HCT116 (cell line): ENCODE results near the gene VAT1. TPM values are rescaled to one million over a fixed set of nuclear protein-coding genes. Genes with fewer than 3 reads are reported as not detected.

Source experiments
- ATAC-seq: fragments of 200-7000 bp; cut with Tn5 transposase; 2 replicates; pipeline ENCODE4 v1.9.1; 2020; ENCODE audit warnings: mild to moderate bottlenecking, moderate library complexity
- BruUV-seq: library from RNA; stranded (reverse); fragments of 400-500 nt; replicated peaks from 2 replicates; lab custom pipeline; 2021; lab: Mats Ljungman, UMichigan
- CTCF ChIA-PET: fragments of 300-600 bp; sonication (Branson Sonifier 250); formaldehyde crosslinking; loops from one replicate; lab custom pipeline; 2021; ENCODE audit warnings: antibody characterized with exemption; lab: Charles Lee
- POLR2A ChIA-PET: fragments of 300-600, 350-600 bp; sonication (Branson Sonifier 250); formaldehyde crosslinking; loops from one replicate; lab custom pipeline; 2021; ENCODE audit warnings: antibody characterized with exemption; lab: Charles Lee
- RAD21 ChIA-PET, 2 experiments: fragments of 300-600 bp; sonication (Branson Sonifier 250); formaldehyde crosslinking; loops; one replicate each; lab custom pipeline; 2023; ENCODE audit warnings: low total read pairs in 2 of 2; ENCODE audit not compliant: uncharacterized antibody in 2 of 2, unreplicated experiment in 2 of 2, low non-redundant PET in 1 of 2; lab: Charles Lee
- DNase-seq: peaks from one replicate; pipeline ENCODE4 v3.0.0-alpha.2; 2010; ENCODE audit warnings: low read depth, low spot score
- H2AFZ ChIP-seq: fragments of 200-600 bp; shearing (Covaris generic), sonication (generic); 2 replicates; pipeline ENCODE4 v1.6.1; 2017; ENCODE audit warnings: low read depth, mixed run types, mixed read lengths, antibody characterized with exemption, low read length; ENCODE audit not compliant: poor library complexity, severe bottlenecking
- H3K27ac ChIP-seq: 2 replicates; pipeline ENCODE4 v1.5.1; 2012; ENCODE audit warnings: low read depth, low read length
- H3K27me3 ChIP-seq: fragments of 200-600 bp; sonication (generic); 2 replicates; pipeline ENCODE4 v1.6.1; 2016; ENCODE audit warnings: mixed run types, low read length, mixed read lengths; ENCODE audit not compliant: insufficient read depth
- H3K36me3 ChIP-seq, 2 experiments: fragments of 200-500 bp in 1 of 2; fragments of 200-600 bp in 1 of 2; sonication (Bioruptor generic) in 1 of 2; sonication (generic) in 1 of 2; 2 replicates each; pipeline versions ENCODE4 v1.5.1 to v1.6.1; 2014 to 2016; ENCODE audit warnings: low read length in 2 of 2, inconsistent platforms in 1 of 2, mixed read lengths in 1 of 2, mixed run types in 1 of 2; ENCODE audit not compliant: insufficient read depth in 2 of 2, control insufficient read depth in 1 of 2
- H3K4me1 ChIP-seq, 2 experiments: fragments of 200-600 bp in 1 of 2; sonication (generic) in 1 of 2; 2 replicates each; pipeline versions ENCODE4 v1.5.1 to v1.6.1; 2012 to 2017; ENCODE audit warnings: low read length in 2 of 2, inconsistent platforms in 1 of 2, mild to moderate bottlenecking in 1 of 2, mixed read lengths in 1 of 2, mixed run types in 1 of 2, moderate library complexity in 1 of 2; ENCODE audit not compliant: insufficient read depth in 2 of 2, control insufficient read depth in 1 of 2
- H3K4me2 ChIP-seq: fragments of 200-600 bp; sonication (generic); 2 replicates; pipeline ENCODE4 v1.6.1; 2017; ENCODE audit warnings: mixed run types, low read length, mixed read lengths
- H3K4me3 ChIP-seq, 2 experiments: fragments of 200-600 bp in 1 of 2; sonication (generic) in 1 of 2; replicated peaks in 1 of 2; 2 replicates each; pipeline ENCODE4 v1.5.1; 2011 to 2016; ENCODE audit warnings: low read length in 2 of 2, control low read depth in 1 of 2, low read depth in 1 of 2, mild to moderate bottlenecking in 1 of 2, mixed read lengths in 1 of 2, mixed run types in 1 of 2
- H3K79me2 ChIP-seq: fragments of 200-600 bp; sonication (generic); 2 replicates; pipeline ENCODE4 v1.6.1; 2017; ENCODE audit warnings: mild to moderate bottlenecking, mixed run types, low read length, moderate library complexity, mixed read lengths; ENCODE audit not compliant: insufficient read depth
- H3K9ac ChIP-seq: fragments of 200-600 bp; sonication (generic); 2 replicates; pipeline ENCODE4 v1.6.1; 2016; ENCODE audit warnings: low read length, mixed read lengths
- H3K9me2 ChIP-seq: fragments of 200-600 bp; sonication (generic), shearing (Covaris generic); 2 replicates; pipeline ENCODE4 v1.6.1; 2017; ENCODE audit warnings: mixed run types, mild to moderate bottlenecking, moderate library complexity; ENCODE audit not compliant: insufficient read depth
- H3K9me3 ChIP-seq, 2 experiments: fragments of 200-500 bp in 1 of 2; fragments of 200-600 bp in 1 of 2; sonication (Bioruptor generic) in 1 of 2; sonication (generic) in 1 of 2; 2 replicates each; pipeline ENCODE4 v1.6.1; 2014 to 2017; ENCODE audit warnings: low read length in 2 of 2, mixed read lengths in 2 of 2, inconsistent platforms in 1 of 2, low read depth in 1 of 2, mild to moderate bottlenecking in 1 of 2, mixed run types in 1 of 2, moderate library complexity in 1 of 2; ENCODE audit not compliant: control insufficient read depth in 1 of 2, insufficient read depth in 1 of 2
- H4K20me1 ChIP-seq: fragments of 200-600 bp; sonication (generic), shearing (Covaris generic); 2 replicates; pipeline ENCODE4 v1.6.1; 2017; ENCODE audit warnings: mixed run types, mild to moderate bottlenecking, moderate library complexity; ENCODE audit not compliant: insufficient read depth
- RAD21 ChIP-seq: IDR thresholded peaks from 2 replicates; pipeline ENCODE4 v1.6.1; 2012; ENCODE audit warnings: low read depth, mild to moderate bottlenecking
- SIN3A ChIP-seq: IDR thresholded peaks from 2 replicates; pipeline ENCODE4 v1.6.1; 2012; ENCODE audit warnings: low read depth
- SP1 ChIP-seq: IDR thresholded peaks from 2 replicates; pipeline ENCODE4 v1.6.1; 2012; ENCODE audit warnings: low read depth
- SRF ChIP-seq: IDR thresholded peaks from 2 replicates; pipeline ENCODE4 v1.6.1; 2012; ENCODE audit warnings: low read depth
- TCF7L2 ChIP-seq: IDR thresholded peaks from 2 replicates; pipeline ENCODE4 v1.7.0; 2011; ENCODE audit warnings: borderline replicate concordance, inconsistent platforms; ENCODE audit not compliant: insufficient read depth, insufficient read length; ENCODE audit errors: extremely low read depth
- ZFX ChIP-seq: fragments of 450-650 bp; IDR thresholded peaks from 2 replicates; pipeline ENCODE4 v1.6.1; 2017
- ZNF274 ChIP-seq: fragments of 200-500 bp; sonication (Bioruptor generic); IDR thresholded peaks from 2 replicates; pipeline ENCODE4 v1.6.1; 2014; ENCODE audit warnings: mild to moderate bottlenecking, low read depth, low read length, inconsistent platforms
- intact Hi-C: fragments of 100-400 bp; cut with micrococcal nuclease; formaldehyde crosslinking; loops from 2 replicates; pipeline ENCODE4 v1.10.0; 2022
- total RNA-seq: library from RNA; stranded (reverse); gene quantifications from one replicate; pipeline ENCODE4 v1.2.1, GENCODE V29; 2021; ENCODE audit not compliant: unreplicated experiment
- TF ChIP-seq, protein P1 (sequence below): IDR thresholded peaks from 2 replicates; pipeline ENCODE4 v1.6.1; 2012
- TF ChIP-seq, protein P2 (sequence below): IDR thresholded peaks from 2 replicates; pipeline ENCODE4 v1.6.1; 2011; ENCODE audit warnings: mild to moderate bottlenecking, low read length, moderate library complexity; ENCODE audit not compliant: insufficient replicate concordance; ENCODE audit errors: extremely low read depth
- TF ChIP-seq, protein P3 (sequence below): IDR thresholded peaks from 2 replicates; pipeline ENCODE4 v1.6.1; 2012; ENCODE audit warnings: low read depth

VAT1 gene
- total RNA-seq, 1 experiment from 2014 or later, result 197 TPM

DNA sequence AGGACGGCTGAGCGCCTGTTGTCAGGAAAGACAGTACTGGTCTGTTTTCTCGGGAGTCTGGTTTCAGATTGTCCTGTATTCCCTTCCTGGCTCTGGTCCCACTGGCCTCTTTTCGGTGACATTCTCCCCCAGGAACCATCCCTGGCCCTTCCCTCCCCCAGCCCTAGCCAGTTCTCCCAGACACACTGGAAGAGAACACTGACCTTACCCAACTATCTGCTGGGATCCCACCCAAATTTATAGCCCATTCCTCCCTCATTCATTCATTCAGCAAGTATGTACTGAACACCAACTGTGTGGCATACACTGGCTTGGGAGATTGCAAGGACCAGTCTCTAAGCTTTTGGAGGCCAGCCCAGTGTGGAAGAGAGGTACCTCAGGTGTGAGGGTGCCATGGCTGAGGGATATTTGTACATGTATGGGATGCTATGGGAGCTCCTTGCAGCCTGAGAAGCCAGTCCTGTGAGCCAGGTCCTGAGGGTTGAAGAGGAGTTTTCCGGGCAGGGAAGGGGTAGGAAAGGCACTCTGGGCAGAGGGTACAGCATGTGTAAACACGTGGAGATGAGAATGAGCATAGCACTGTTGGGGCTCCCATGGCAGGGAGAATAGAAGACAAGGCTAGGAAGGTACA, 8.1 kb upstream of the VAT1 start:
- Histone ChIP-seq H3K9me3 (no peaks in the 10 kb centered on the region), H2AFZ (no peak overlapping the region), H3K4me3 (no peak overlapping the region), H4K20me1 (no peaks in the 10 kb centered on the region), H3K36me3 (no peaks in the 10 kb centered on the region), H3K4me1 (no peaks in the 10 kb centered on the region; a peak in 1 of 4 replicates), H3K27ac (no peak overlapping the region), H3K27me3 (no peaks in the 10 kb centered on the region), H3K9ac (no peak overlapping the region), H3K79me2 (no peaks in the 10 kb centered on the region), H3K9me2 (no peaks in the 10 kb centered on the region), H3K4me2 (no peak overlapping the region)
- no TSS peak for BruUV-seq
- POLR2A ChIA-PET, result no interaction called here
- intact Hi-C loops, result no loop called here
- TF ChIP-seq SP1 (no peak), SRF (no peak), RAD21 (no peak), ZNF274 (no peak), TCF7L2 (no peak), ZFX (no peak), SIN3A (no peak)
- TF ChIP-seq, protein P1, sequence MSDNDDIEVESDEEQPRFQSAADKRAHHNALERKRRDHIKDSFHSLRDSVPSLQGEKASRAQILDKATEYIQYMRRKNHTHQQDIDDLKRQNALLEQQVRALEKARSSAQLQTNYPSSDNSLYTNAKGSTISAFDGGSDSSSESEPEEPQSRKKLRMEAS, result no peak
- TF ChIP-seq, protein P2, sequence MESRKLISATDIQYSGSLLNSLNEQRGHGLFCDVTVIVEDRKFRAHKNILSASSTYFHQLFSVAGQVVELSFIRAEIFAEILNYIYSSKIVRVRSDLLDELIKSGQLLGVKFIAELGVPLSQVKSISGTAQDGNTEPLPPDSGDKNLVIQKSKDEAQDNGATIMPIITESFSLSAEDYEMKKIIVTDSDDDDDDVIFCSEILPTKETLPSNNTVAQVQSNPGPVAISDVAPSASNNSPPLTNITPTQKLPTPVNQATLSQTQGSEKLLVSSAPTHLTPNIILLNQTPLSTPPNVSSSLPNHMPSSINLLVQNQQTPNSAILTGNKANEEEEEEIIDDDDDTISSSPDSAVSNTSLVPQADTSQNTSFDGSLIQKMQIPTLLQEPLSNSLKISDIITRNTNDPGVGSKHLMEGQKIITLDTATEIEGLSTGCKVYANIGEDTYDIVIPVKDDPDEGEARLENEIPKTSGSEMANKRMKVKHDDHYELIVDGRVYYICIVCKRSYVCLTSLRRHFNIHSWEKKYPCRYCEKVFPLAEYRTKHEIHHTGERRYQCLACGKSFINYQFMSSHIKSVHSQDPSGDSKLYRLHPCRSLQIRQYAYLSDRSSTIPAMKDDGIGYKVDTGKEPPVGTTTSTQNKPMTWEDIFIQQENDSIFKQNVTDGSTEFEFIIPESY, result no peak
- TF ChIP-seq, protein P3, sequence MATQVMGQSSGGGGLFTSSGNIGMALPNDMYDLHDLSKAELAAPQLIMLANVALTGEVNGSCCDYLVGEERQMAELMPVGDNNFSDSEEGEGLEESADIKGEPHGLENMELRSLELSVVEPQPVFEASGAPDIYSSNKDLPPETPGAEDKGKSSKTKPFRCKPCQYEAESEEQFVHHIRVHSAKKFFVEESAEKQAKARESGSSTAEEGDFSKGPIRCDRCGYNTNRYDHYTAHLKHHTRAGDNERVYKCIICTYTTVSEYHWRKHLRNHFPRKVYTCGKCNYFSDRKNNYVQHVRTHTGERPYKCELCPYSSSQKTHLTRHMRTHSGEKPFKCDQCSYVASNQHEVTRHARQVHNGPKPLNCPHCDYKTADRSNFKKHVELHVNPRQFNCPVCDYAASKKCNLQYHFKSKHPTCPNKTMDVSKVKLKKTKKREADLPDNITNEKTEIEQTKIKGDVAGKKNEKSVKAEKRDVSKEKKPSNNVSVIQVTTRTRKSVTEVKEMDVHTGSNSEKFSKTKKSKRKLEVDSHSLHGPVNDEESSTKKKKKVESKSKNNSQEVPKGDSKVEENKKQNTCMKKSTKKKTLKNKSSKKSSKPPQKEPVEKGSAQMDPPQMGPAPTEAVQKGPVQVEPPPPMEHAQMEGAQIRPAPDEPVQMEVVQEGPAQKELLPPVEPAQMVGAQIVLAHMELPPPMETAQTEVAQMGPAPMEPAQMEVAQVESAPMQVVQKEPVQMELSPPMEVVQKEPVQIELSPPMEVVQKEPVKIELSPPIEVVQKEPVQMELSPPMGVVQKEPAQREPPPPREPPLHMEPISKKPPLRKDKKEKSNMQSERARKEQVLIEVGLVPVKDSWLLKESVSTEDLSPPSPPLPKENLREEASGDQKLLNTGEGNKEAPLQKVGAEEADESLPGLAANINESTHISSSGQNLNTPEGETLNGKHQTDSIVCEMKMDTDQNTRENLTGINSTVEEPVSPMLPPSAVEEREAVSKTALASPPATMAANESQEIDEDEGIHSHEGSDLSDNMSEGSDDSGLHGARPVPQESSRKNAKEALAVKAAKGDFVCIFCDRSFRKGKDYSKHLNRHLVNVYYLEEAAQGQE, result no peak
- no peak for DNase-seq
- RAD21 ChIA-PET, result no interaction called here
- CTCF ChIA-PET, result no interaction called here
- no peak for ATAC-seq
